Body of pancreas (tissue), 4 donors: Measurements from ENCODE around the gene ABCC4.

Experiments
- POLR2A ChIP-seq, 3 donors: fragments of 450-650 bp; IDR thresholded peaks; one replicate each; pipeline ENCODE4 v1.6.1; 2016; ENCODE audit warnings: antibody characterized with exemption in 3 of 3, mild to moderate bottlenecking in 2 of 3
- TF ChIP-seq, protein P1 (sequence below), 7 experiments: fragments of 450-650 bp in 4 of 7; fragments of 200-600 bp in 3 of 7; sonication (generic) in 3 of 7; IDR thresholded peaks; one replicate each; pipeline ENCODE4 v1.5.1; 2016 to 2019; ENCODE audit warnings: antibody characterized with exemption in 7 of 7

DNA sequence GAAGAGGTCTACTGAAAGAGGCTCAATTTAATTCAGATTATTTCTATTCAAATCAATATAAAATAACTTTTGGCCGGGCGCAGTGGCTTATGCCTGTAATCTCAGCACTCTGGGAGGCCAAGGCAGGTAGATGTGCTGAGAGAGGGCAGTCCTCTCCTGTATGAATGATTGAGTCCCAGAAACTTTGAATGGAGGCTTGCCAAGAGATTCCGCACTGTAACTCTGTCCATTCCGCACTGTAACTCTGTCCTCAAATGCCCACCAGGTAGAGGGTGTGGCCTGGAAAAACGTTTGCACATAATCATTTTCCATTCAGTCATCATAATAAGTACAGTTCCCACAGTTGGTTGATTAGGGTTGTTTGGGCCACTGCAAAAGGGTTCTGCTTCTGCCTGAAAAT lies 314.2 kb downstream of the ABCC4 start:
- TF ChIP-seq, protein P1, sequence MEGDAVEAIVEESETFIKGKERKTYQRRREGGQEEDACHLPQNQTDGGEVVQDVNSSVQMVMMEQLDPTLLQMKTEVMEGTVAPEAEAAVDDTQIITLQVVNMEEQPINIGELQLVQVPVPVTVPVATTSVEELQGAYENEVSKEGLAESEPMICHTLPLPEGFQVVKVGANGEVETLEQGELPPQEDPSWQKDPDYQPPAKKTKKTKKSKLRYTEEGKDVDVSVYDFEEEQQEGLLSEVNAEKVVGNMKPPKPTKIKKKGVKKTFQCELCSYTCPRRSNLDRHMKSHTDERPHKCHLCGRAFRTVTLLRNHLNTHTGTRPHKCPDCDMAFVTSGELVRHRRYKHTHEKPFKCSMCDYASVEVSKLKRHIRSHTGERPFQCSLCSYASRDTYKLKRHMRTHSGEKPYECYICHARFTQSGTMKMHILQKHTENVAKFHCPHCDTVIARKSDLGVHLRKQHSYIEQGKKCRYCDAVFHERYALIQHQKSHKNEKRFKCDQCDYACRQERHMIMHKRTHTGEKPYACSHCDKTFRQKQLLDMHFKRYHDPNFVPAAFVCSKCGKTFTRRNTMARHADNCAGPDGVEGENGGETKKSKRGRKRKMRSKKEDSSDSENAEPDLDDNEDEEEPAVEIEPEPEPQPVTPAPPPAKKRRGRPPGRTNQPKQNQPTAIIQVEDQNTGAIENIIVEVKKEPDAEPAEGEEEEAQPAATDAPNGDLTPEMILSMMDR (IDR thresholded peaks at IDR 0.05) = no peak
- TF ChIP-seq POLR2A (IDR thresholded peaks at IDR 0.05) = no peak
